Astrocyte (in vitro differentiated cells and primary cell): Measurements from ENCODE around the gene ATRN. TPM values are rescaled to one million over a fixed set of nuclear protein-coding genes. Genes with fewer than 3 reads are reported as not detected.

Experiments
- DNase-seq: peaks from one replicate; pipeline ENCODE4 v3.0.0-alpha.2; 2010; ENCODE audit warnings: low read depth
- FAIRE-seq: peaks from 2 replicates; lab custom pipeline; 2011; peaks lifted over from hg19 to GRCh38; lab: Jason Lieb, UNC
- H2AFZ ChIP-seq: 2 replicates; pipeline ENCODE4 v1.6.0; 2012; ENCODE audit warnings: low read depth, low read length, inconsistent platforms
- H3K27ac ChIP-seq: 2 replicates; pipeline ENCODE4 v1.5.1; 2011; ENCODE audit warnings: low read depth, low read length, inconsistent platforms
- H3K27me3 ChIP-seq: 2 replicates; pipeline ENCODE4 v1.6.0; 2011; ENCODE audit warnings: low read length, inconsistent platforms; ENCODE audit not compliant: insufficient read depth
- H3K36me3 ChIP-seq: 2 replicates; pipeline ENCODE4 v1.5.1; 2011; ENCODE audit warnings: low read length, inconsistent platforms; ENCODE audit not compliant: insufficient read depth
- H3K4me1 ChIP-seq: 2 replicates; pipeline ENCODE4 v1.5.1; 2011; ENCODE audit warnings: low read length, inconsistent platforms; ENCODE audit not compliant: insufficient read depth
- H3K4me2 ChIP-seq: 2 replicates; pipeline ENCODE4 v1.6.0; 2012; ENCODE audit warnings: low read length, inconsistent platforms
- H3K4me3 ChIP-seq: 2 replicates; pipeline ENCODE4 v1.5.1; 2011; ENCODE audit warnings: low read depth, mild to moderate bottlenecking, low read length, inconsistent platforms; ENCODE audit not compliant: insufficient read depth
- H3K79me2 ChIP-seq: 2 replicates; pipeline ENCODE4 v1.6.0; 2012; ENCODE audit warnings: mild to moderate bottlenecking, low read length, inconsistent platforms; ENCODE audit not compliant: insufficient read depth
- H3K9ac ChIP-seq: 2 replicates; pipeline ENCODE4 v1.6.0; 2012; ENCODE audit warnings: mild to moderate bottlenecking, low read length, inconsistent platforms
- H3K9me3 ChIP-seq: 2 replicates; pipeline ENCODE4 v1.5.1; 2012; ENCODE audit warnings: low read depth, mild to moderate bottlenecking, low read length, inconsistent platforms; ENCODE audit not compliant: insufficient read depth
- H4K20me1 ChIP-seq: 2 replicates; pipeline ENCODE4 v1.6.0; 2012; ENCODE audit warnings: low read length, inconsistent platforms; ENCODE audit not compliant: insufficient read depth
- H3K27ac Mint-ChIP-seq: one replicate; pipeline ENCODE4 v1.8.0; 2021; ENCODE audit warnings: mild to moderate bottlenecking, mixed read lengths; ENCODE audit not compliant: unreplicated experiment
- H3K27me3 Mint-ChIP-seq: one replicate; pipeline ENCODE4 v1.8.0; 2021; ENCODE audit warnings: low read depth, mixed read lengths; ENCODE audit not compliant: unreplicated experiment
- H3K36me3 Mint-ChIP-seq: one replicate; pipeline ENCODE4 v1.8.0; 2021; ENCODE audit warnings: low read depth, mixed read lengths; ENCODE audit not compliant: unreplicated experiment
- H3K4me1 Mint-ChIP-seq: one replicate; pipeline ENCODE4 v1.8.0; 2021; ENCODE audit warnings: low read depth, mixed read lengths; ENCODE audit not compliant: unreplicated experiment
- H3K4me3 Mint-ChIP-seq: one replicate; pipeline ENCODE4 v1.8.0; 2021; ENCODE audit warnings: mild to moderate bottlenecking, moderate library complexity, mixed read lengths; ENCODE audit not compliant: unreplicated experiment
- H3K9me3 Mint-ChIP-seq: one replicate; pipeline ENCODE4 v1.8.0; 2021; ENCODE audit warnings: mild to moderate bottlenecking, mixed read lengths; ENCODE audit not compliant: unreplicated experiment
- EZH2 ChIP-seq: IDR thresholded peaks from 2 replicates; pipeline ENCODE4 v1.6.1; 2012; ENCODE audit warnings: mild to moderate bottlenecking, low read length, inconsistent platforms; ENCODE audit not compliant: insufficient read depth
- total RNA-seq: library from RNA; stranded (reverse); gene quantifications from 2 replicates; pipeline ENCODE4 v1.2.1, GENCODE V29; 2021
- TF ChIP-seq, protein P1 (sequence below): IDR thresholded peaks from 2 replicates; pipeline ENCODE4 v1.5.1; 2011; ENCODE audit warnings: low read depth, mild to moderate bottlenecking, inconsistent platforms, low read length, moderate library complexity; ENCODE audit not compliant: insufficient read depth

ATRN gene
- total RNA-seq, 1 donor from 2014 or later: 33.8 TPM

DNA sequence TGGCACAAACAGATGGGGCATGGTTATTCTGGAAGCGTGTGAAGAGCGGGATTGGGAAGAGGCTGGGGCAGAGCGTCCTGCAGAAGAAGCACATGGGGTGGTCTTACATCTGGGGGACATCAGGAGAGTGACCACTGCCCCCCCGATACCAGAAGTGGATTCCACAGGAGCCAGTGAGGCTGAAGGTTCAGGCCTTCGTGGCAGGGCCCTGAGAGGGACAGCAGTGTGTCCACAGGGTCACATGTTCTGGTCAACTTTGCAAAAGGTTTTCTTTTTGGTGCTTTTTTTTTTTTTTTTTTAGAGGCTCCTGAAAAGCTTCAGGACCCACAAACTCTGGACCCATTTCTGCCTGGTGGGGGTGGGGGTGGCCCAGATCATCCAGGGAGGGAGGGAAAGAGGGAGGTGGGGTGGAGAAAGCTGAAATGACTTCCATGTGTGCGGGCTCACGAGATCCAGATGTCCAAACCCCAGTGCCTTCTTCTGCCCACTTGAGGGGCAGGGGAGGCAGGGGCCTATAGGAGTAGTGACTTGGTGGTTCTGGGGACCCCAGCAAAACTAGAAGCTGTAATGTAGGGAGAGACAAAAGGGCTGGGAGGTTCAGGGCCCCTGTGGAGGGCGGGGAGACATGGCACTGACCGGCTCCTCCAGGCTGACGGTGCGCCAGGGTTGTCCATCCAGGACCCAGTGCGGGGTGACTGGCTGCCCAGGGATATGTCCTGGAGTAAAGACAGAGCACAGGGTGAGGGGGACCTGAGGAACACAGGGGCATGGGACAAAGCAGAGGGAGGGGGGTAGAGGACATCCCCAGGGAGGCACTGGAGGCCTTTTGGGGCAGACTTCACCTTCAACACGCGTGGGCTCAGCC lies 208.3 kb downstream of the ATRN start:
- FAIRE-seq: no peak
- H3K79me2 ChIP-seq: no peaks in the 10 kb centered on the region
- H3K9ac ChIP-seq: no peak overlapping the region
- no peak for DNase-seq
- H3K27me3 ChIP-seq: peaks cover 22% of the 10 kb centered on the region
- no peaks in the 10 kb centered on the region for H4K20me1 ChIP-seq
- no peak overlapping the region for H2AFZ ChIP-seq
- Mint-ChIP-seq H3K27me3 (peaks cover 26% of the 10 kb centered on the region), H3K9me3 (no peaks in the 10 kb centered on the region), H3K4me3 (peak overlapping the region; percentile 69), H3K4me1 (peaks cover 13% of the 10 kb centered on the region), H3K36me3 (no peaks in the 10 kb centered on the region), H3K27ac (no peak overlapping the region)
- TF ChIP-seq, protein P1, sequence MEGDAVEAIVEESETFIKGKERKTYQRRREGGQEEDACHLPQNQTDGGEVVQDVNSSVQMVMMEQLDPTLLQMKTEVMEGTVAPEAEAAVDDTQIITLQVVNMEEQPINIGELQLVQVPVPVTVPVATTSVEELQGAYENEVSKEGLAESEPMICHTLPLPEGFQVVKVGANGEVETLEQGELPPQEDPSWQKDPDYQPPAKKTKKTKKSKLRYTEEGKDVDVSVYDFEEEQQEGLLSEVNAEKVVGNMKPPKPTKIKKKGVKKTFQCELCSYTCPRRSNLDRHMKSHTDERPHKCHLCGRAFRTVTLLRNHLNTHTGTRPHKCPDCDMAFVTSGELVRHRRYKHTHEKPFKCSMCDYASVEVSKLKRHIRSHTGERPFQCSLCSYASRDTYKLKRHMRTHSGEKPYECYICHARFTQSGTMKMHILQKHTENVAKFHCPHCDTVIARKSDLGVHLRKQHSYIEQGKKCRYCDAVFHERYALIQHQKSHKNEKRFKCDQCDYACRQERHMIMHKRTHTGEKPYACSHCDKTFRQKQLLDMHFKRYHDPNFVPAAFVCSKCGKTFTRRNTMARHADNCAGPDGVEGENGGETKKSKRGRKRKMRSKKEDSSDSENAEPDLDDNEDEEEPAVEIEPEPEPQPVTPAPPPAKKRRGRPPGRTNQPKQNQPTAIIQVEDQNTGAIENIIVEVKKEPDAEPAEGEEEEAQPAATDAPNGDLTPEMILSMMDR: no peak
- TF ChIP-seq EZH2: no peak
- no peak overlapping the region for H3K4me3 ChIP-seq
- no peak overlapping the region for H3K4me2 ChIP-seq
- no peak overlapping the region for H3K27ac ChIP-seq
- H3K36me3 ChIP-seq: no peaks in the 10 kb centered on the region
- H3K4me1 ChIP-seq: peaks cover 33% of the 10 kb centered on the region
- H3K9me3 ChIP-seq: no peaks in the 10 kb centered on the region

DNA sequence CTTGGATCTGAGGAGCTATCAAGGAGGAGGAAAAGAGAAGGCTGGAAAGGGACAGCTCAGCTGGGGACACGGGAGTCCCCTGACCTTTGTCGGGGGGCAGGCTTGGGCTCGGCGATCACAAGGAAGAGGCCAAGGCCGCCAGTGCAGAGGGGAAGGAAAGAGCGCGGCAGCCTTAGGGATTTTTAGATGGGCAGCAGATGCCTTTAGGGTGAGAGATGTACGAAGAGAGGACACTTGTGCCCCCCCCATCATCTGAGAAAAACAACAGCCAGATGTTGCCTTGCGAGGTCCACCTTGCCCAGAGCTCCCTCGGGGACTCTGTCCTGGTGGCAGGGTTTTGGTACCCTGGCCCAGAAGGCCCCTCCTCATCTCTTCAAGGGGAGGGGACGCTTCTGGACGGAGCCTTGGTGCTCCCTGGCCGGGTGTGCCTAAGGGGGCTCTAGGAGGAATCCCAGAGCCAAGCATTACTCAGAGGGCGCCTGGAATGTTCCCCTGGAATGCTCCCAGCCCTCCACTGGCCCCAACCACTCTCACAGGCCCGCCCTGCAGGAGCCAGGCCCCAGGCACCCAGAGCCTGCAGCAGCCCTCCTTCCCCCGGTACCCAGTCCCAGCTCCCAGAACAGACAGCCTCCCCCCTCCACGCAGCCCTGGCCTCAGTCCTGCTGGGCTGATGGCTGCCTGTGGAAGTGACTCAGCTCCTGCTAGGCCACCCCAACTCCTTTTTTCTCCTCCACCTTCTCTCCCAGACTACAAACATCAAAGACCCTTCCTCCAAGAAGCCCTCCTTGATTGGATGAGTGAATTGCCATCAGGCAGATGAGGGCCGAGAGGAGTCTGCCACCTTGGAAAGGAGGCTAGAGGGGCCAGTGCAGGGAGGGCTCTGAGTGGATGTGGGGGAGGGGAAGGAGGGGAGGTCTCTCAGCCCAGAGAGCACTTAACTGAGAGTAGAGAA lies 209.2 kb downstream of the ATRN start:
- peaks cover 25% of the 10 kb centered on the region for H3K27me3 Mint-ChIP-seq
- H3K36me3 Mint-ChIP-seq: no peaks in the 10 kb centered on the region
- Histone ChIP-seq H4K20me1 (no peaks in the 10 kb centered on the region), H3K4me2 (peak overlapping the region; percentile 40), H2AFZ (no peak overlapping the region), H3K27ac (no peak overlapping the region), H3K27me3 (peaks cover 14% of the 10 kb centered on the region), H3K4me3 (no peak overlapping the region), H3K9me3 (no peaks in the 10 kb centered on the region), H3K4me1 (peaks cover 33% of the 10 kb centered on the region), H3K36me3 (no peaks in the 10 kb centered on the region), H3K9ac (peak overlapping the region; percentile 2), H3K79me2 (no peaks in the 10 kb centered on the region)
- H3K27ac Mint-ChIP-seq: peak overlapping the region; percentile 75
- H3K4me1 Mint-ChIP-seq: peaks cover 13% of the 10 kb centered on the region
- FAIRE-seq (no peak), DNase-seq (peak; percentile 65)
- H3K4me3 Mint-ChIP-seq: peak overlapping the region; percentile 69
- no peaks in the 10 kb centered on the region for H3K9me3 Mint-ChIP-seq
- TF ChIP-seq, protein P1: no peak
- no peak for TF ChIP-seq EZH2
